ENCODE measurements around the gene SLC41A2.
"Not testable (repeated sequence)": the region's sequence is repeated elsewhere in the genome, so short reads cannot be mapped to it uniquely, and the experiment has no call there.

The SLC41A2 gene

DNA sequence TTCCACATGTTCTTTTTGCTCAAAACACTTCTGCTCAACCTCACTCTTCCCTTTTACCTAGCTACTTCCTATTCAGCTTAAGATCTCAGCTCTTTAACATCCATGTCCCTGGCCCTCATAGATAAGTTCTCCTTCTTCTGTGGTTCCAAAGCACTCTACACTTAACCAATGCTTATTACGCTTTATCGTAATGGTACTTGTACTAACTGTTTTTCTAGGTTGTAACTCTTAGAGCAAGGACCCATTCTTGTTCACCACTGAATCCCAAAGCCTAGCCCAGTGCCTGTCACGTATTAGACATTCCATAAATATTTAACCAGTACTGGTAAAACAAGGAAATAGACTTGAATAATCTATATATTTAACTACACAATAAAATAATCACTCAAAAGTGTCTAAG lies 5.3 kb downstream of the SLC41A2 start:
- no peak overlapping the region for H3K27ac ChIP-seq (ENCODE audit: poor library complexity, severe bottlenecking)
- H3K4me3 ChIP-seq (ENCODE audit: severe bottlenecking) = no peak overlapping the region

DNA sequence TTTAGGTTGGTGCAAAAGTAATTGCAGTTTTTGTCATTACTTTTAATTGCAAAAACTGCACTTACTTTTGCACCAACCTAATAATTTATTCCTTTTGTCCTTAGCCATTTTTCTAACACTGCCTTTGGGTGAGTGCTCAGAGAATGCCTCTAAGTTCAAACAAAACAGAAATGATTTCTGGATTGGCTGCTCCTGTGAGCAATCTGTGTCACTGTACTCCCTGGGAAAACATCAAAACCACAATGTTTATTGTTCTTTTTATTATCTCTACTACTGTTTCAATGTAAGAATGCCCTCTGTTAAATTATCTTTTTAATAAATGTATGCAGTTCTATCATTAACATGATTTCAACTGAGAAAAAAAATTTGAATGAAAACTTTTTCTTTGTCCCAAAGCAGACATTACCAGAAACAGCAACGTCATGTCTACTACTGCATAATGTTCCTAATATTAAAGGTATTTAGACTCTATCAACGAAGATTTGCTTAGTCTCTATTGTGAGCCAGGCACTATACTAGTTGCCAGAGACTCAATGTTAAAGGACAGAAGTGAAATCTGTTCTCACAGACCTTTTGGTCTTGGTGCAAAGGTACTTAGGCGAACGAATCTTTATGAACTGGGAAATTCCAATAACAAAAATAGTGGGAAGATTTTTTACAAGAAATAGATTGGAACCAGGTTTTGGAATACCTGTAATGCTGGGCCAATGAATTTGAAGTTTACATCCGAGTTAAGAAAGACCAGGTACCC lies 6.2 kb downstream of the SLC41A2 start:
- Histone ChIP-seq H3K27ac (ENCODE audit: poor library complexity, severe bottlenecking) (no peak overlapping the region), H3K4me3 (ENCODE audit: severe bottlenecking) (no peak overlapping the region), H3K27me3 (ENCODE audit: insufficient read depth, poor library complexity, severe bottlenecking) (no peaks in the 10 kb centered on the region), H3K9me3 (ENCODE audit: severe bottlenecking) (no peaks in the 10 kb centered on the region), H3K4me1 (ENCODE audit: insufficient read depth, poor library complexity, severe bottlenecking) (peaks cover 7% of the 10 kb centered on the region), H3K36me3 (ENCODE audit: low read depth) (no peaks in the 10 kb centered on the region)
- TF ChIP-seq, protein P1, sequence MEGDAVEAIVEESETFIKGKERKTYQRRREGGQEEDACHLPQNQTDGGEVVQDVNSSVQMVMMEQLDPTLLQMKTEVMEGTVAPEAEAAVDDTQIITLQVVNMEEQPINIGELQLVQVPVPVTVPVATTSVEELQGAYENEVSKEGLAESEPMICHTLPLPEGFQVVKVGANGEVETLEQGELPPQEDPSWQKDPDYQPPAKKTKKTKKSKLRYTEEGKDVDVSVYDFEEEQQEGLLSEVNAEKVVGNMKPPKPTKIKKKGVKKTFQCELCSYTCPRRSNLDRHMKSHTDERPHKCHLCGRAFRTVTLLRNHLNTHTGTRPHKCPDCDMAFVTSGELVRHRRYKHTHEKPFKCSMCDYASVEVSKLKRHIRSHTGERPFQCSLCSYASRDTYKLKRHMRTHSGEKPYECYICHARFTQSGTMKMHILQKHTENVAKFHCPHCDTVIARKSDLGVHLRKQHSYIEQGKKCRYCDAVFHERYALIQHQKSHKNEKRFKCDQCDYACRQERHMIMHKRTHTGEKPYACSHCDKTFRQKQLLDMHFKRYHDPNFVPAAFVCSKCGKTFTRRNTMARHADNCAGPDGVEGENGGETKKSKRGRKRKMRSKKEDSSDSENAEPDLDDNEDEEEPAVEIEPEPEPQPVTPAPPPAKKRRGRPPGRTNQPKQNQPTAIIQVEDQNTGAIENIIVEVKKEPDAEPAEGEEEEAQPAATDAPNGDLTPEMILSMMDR (IDR thresholded peaks at IDR 0.05; ENCODE audit: poor library complexity, severe bottlenecking) = no peak
- DNase-seq (ENCODE audit: low spot score) (no peak), ATAC-seq (ENCODE audit: low read depth) (no peak)

More for the DNA sequence above, 5.3 kb downstream of the SLC41A2 start:
- DNase-seq (ENCODE audit: low spot score) (no peak), ATAC-seq (ENCODE audit: low read depth) (no peak)
- no peaks in the 10 kb centered on the region for H3K27me3 ChIP-seq (ENCODE audit: insufficient read depth, poor library complexity, severe bottlenecking)
- peaks cover 7% of the 10 kb centered on the region for H3K4me1 ChIP-seq (ENCODE audit: insufficient read depth, poor library complexity, severe bottlenecking)
- H3K9me3 ChIP-seq (ENCODE audit: severe bottlenecking) = no peaks in the 10 kb centered on the region
- H3K36me3 ChIP-seq (ENCODE audit: low read depth) = no peaks in the 10 kb centered on the region
- TF ChIP-seq, protein P1 (IDR thresholded peaks at IDR 0.05; ENCODE audit: poor library complexity, severe bottlenecking) = no peak

DNA sequence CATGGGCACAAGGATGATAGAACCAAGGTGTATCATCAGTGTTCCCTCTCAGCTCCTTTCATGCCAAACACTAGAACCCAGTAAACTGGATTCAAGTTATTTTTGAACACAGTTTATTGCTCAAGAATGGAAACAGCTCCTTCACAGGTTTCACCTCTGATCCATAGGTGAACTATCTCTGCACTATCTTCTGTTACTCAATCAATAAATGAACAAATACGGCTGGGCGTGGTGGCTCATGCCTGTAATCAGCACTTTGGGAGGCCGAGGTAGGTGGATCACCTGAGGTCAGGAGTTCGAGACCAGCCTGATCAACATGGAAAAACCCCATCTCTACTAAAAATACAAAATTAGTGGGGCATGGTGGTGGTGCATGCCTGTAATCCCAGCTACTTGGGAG lies 9.4 kb downstream of the SLC41A2 start:
- ATAC-seq (ENCODE audit: low read depth); H3K4me1 ChIP-seq (ENCODE audit: insufficient read depth, poor library complexity, severe bottlenecking); H3K4me3 ChIP-seq (ENCODE audit: severe bottlenecking); H3K9me3 ChIP-seq (ENCODE audit: severe bottlenecking); H3K27me3 ChIP-seq (ENCODE audit: insufficient read depth, poor library complexity, severe bottlenecking); H3K27ac ChIP-seq (ENCODE audit: poor library complexity, severe bottlenecking); DNase-seq (ENCODE audit: low spot score); H3K36me3 ChIP-seq (ENCODE audit: low read depth): not testable (repeated sequence)

- Histone ChIP-seq H3K4me3 (ENCODE audit: severe bottlenecking) (no peak overlapping the region), H3K27ac (ENCODE audit: poor library complexity, severe bottlenecking) (no peak overlapping the region), H3K4me1 (ENCODE audit: insufficient read depth, poor library complexity, severe bottlenecking) (no peaks in the 10 kb centered on the region), H3K36me3 (ENCODE audit: low read depth) (no peaks in the 10 kb centered on the region), H3K27me3 (ENCODE audit: insufficient read depth, poor library complexity, severe bottlenecking) (no peaks in the 10 kb centered on the region), H3K9me3 (ENCODE audit: severe bottlenecking) (no peaks in the 10 kb centered on the region)
- DNase-seq (ENCODE audit: low spot score) = no peak
- TF ChIP-seq, protein P1 (IDR thresholded peaks at IDR 0.05; ENCODE audit: poor library complexity, severe bottlenecking) = no peak
- no peak for ATAC-seq (ENCODE audit: low read depth)
These were observed 13.8 kb downstream of the SLC41A2 start for GRCh38 chr12:104944252-104944651.

GRCh38 chr12:104943401-104943800 lies 14.7 kb downstream of the SLC41A2 start:
- H3K4me3 ChIP-seq (ENCODE audit: severe bottlenecking); DNase-seq (ENCODE audit: low spot score); H3K36me3 ChIP-seq (ENCODE audit: low read depth); H3K9me3 ChIP-seq (ENCODE audit: severe bottlenecking); H3K27ac ChIP-seq (ENCODE audit: poor library complexity, severe bottlenecking); H3K27me3 ChIP-seq (ENCODE audit: insufficient read depth, poor library complexity, severe bottlenecking); H3K4me1 ChIP-seq (ENCODE audit: insufficient read depth, poor library complexity, severe bottlenecking); ATAC-seq (ENCODE audit: low read depth): not testable (repeated sequence)

GRCh38 chr12:104942075-104942474 lies 16.0 kb downstream of the SLC41A2 start:
- TF ChIP-seq, protein P1 (IDR thresholded peaks at IDR 0.05; ENCODE audit: poor library complexity, severe bottlenecking) = no peak
- Histone ChIP-seq H3K4me1 (ENCODE audit: insufficient read depth, poor library complexity, severe bottlenecking) (no peaks in the 10 kb centered on the region), H3K36me3 (ENCODE audit: low read depth) (no peaks in the 10 kb centered on the region), H3K9me3 (ENCODE audit: severe bottlenecking) (no peaks in the 10 kb centered on the region), H3K4me3 (ENCODE audit: severe bottlenecking) (no peak overlapping the region), H3K27me3 (ENCODE audit: insufficient read depth, poor library complexity, severe bottlenecking) (no peaks in the 10 kb centered on the region), H3K27ac (ENCODE audit: poor library complexity, severe bottlenecking) (no peak overlapping the region)
- DNase-seq (ENCODE audit: low spot score) (no peak), ATAC-seq (ENCODE audit: low read depth) (no peak)

Data from RWPE2 (cell line).